Endothelial cell of umbilical vein (primary cell): ENCODE data around the gene DDX31. TPM values are rescaled to one million over a fixed set of nuclear protein-coding genes. Genes with fewer than 3 reads are reported as not detected.

Experiments
- BruUV-seq: library from RNA; stranded (reverse); fragments of 400-500 nt; replicated peaks from 2 replicates; lab custom pipeline; 2021; lab: Mats Ljungman, UMichigan
- CTCF ChIA-PET: fragments of 300-600, 350-600 bp; sonication (Branson Sonifier 250); formaldehyde crosslinking; loops from one replicate; lab custom pipeline; 2021; ENCODE audit warnings: antibody characterized with exemption, inconsistent platforms; lab: Charles Lee
- POLR2A ChIA-PET: fragments of 300-600, 350-600 bp; sonication (Branson Sonifier 250); formaldehyde crosslinking; loops from one replicate; lab custom pipeline; 2021; ENCODE audit warnings: antibody characterized with exemption, inconsistent platforms; lab: Charles Lee
- DNase-seq: peaks from one replicate; pipeline ENCODE4 v3.0.0-alpha.2; 2011; ENCODE audit warnings: low read depth, low spot score
- FAIRE-seq: peaks from 2 replicates; lab custom pipeline; 2011; peaks lifted over from hg19 to GRCh38; lab: Jason Lieb, UNC
- H2AFZ ChIP-seq: 2 replicates; pipeline ENCODE4 v1.6.0; 2012; ENCODE audit warnings: low read depth, low read length, control low read depth, inconsistent platforms
- H3K27ac ChIP-seq: 2 replicates; pipeline ENCODE4 v1.5.1; 2011; ENCODE audit warnings: low read depth, mild to moderate bottlenecking, control low read depth, low read length, moderate library complexity; ENCODE audit not compliant: insufficient read depth
- H3K27me3 ChIP-seq, 2 experiments: 2 replicates each; pipeline versions ENCODE4 v1.6.0 to v1.6.1; 2011; ENCODE audit warnings: low read length in 2 of 2, mixed read lengths in 1 of 2; ENCODE audit not compliant: control insufficient read depth in 2 of 2, insufficient read depth in 2 of 2
- H3K36me3 ChIP-seq, 2 experiments: 2 replicates in 1 of 2; 3 replicates in 1 of 2; pipeline ENCODE4 v1.5.1; 2011; ENCODE audit warnings: low read length in 2 of 2, mild to moderate bottlenecking in 1 of 2, moderate library complexity in 1 of 2; ENCODE audit not compliant: control insufficient read depth in 2 of 2, insufficient read depth in 2 of 2; ENCODE audit errors: extremely low read depth in 1 of 2
- H3K4me1 ChIP-seq: 3 replicates; pipeline ENCODE4 v1.5.1; 2011; ENCODE audit warnings: mild to moderate bottlenecking, low read length; ENCODE audit not compliant: control insufficient read depth, insufficient read depth; ENCODE audit errors: extremely low read depth
- H3K4me2 ChIP-seq: 2 replicates; pipeline ENCODE4 v1.6.1; 2011; ENCODE audit warnings: low read length, control low read depth, mixed read lengths; ENCODE audit not compliant: insufficient read depth
- H3K4me3 ChIP-seq, 3 experiments: fragments of 200-600 bp in 1 of 3; sonication (generic), shearing (Covaris generic) in 1 of 3; replicated peaks in 1 of 3; 2 replicates each; pipeline ENCODE4 v1.5.1; 2011 to 2016; ENCODE audit warnings: control low read depth in 3 of 3, low read length in 3 of 3, mild to moderate bottlenecking in 2 of 3, inconsistent platforms in 1 of 3, low read depth in 1 of 3, moderate library complexity in 1 of 3; ENCODE audit not compliant: insufficient read depth in 1 of 3
- H3K79me2 ChIP-seq: 2 replicates; pipeline ENCODE4 v1.6.0; 2012; ENCODE audit warnings: low read length, inconsistent platforms; ENCODE audit not compliant: control insufficient read depth, insufficient read depth
- H3K9ac ChIP-seq: replicated peaks from 2 replicates; pipeline ENCODE3; 2011; ENCODE audit warnings: low read length, control low read depth; ENCODE audit not compliant: insufficient read depth; ENCODE audit errors: extremely low read depth
- H3K9me1 ChIP-seq: replicated peaks from 3 replicates; pipeline ENCODE4 v1.6.0; 2011; ENCODE audit warnings: mild to moderate bottlenecking, low read length; ENCODE audit not compliant: control insufficient read depth, insufficient read depth; ENCODE audit errors: extremely low read depth
- H3K9me3 ChIP-seq: replicated peaks from 2 replicates; pipeline ENCODE4 v1.5.1; 2012; ENCODE audit warnings: low read length, inconsistent platforms; ENCODE audit not compliant: control insufficient read depth, insufficient read depth
- H4K20me1 ChIP-seq: replicated peaks from 2 replicates; pipeline ENCODE3; 2011; ENCODE audit warnings: mild to moderate bottlenecking, low read length; ENCODE audit not compliant: control insufficient read depth, insufficient read depth; ENCODE audit errors: extremely low read depth
- CTCF ChIP-seq, 2 donors: IDR thresholded peaks; 1 replicate in 1 of 2; 2 replicates in 1 of 2; pipeline ENCODE4 v1.5.1; 2011; ENCODE audit warnings: low read length in 2 of 2, mild to moderate bottlenecking in 2 of 2, moderate library complexity in 2 of 2, control low read depth in 1 of 2, inconsistent platforms in 1 of 2, low read depth in 1 of 2; ENCODE audit not compliant: insufficient read depth in 1 of 2; ENCODE audit errors: extremely low read depth in 1 of 2
- EZH2 ChIP-seq: IDR thresholded peaks from 2 replicates; pipeline ENCODE4 v1.6.1; 2012; ENCODE audit warnings: borderline replicate concordance, low read depth, mild to moderate bottlenecking, moderate library complexity, low read length, inconsistent platforms; ENCODE audit not compliant: severe bottlenecking
- FOS ChIP-seq: IDR thresholded peaks from 2 replicates; pipeline ENCODE4 v1.6.1; 2011; ENCODE audit warnings: mild to moderate bottlenecking, low read length, moderate library complexity, borderline replicate concordance; ENCODE audit not compliant: insufficient read depth
- GATA2 ChIP-seq: IDR thresholded peaks from 2 replicates; pipeline ENCODE4 v1.7.0; 2011; ENCODE audit warnings: low read depth, mild to moderate bottlenecking, moderate library complexity, mixed read lengths, low read length; ENCODE audit not compliant: insufficient read length, insufficient read depth
- JUN ChIP-seq: IDR thresholded peaks from 2 replicates; pipeline ENCODE4 v1.6.1; 2011; ENCODE audit warnings: borderline replicate concordance, low read depth; ENCODE audit not compliant: insufficient read length, insufficient read depth
- MYC ChIP-seq: IDR thresholded peaks from one replicate; pipeline ENCODE4 v1.6.1; 2011; ENCODE audit warnings: mild to moderate bottlenecking, low read depth, low read length
- POLR2A ChIP-seq: IDR thresholded peaks from 2 replicates; pipeline ENCODE4 v1.6.1; 2012; ENCODE audit warnings: low read depth, mild to moderate bottlenecking, control low read depth, low read length
- POLR2AphosphoS5 ChIP-seq: IDR thresholded peaks from 2 replicates; pipeline ENCODE4 v1.6.1; 2012; ENCODE audit warnings: low read depth, mild to moderate bottlenecking, control low read depth, low read length, moderate library complexity; ENCODE audit not compliant: insufficient read depth
- dilution Hi-C: fragments of 300-500 bp; cut with MboI; formaldehyde crosslinking; loops from one replicate; pipeline ENCODE4 v1.15.0; 2019; ENCODE audit warnings: low sequenced_read_pairs; ENCODE audit not compliant: extremely low pct_ligation_motif_present
- intact Hi-C: fragments of 100-400 bp; cut with micrococcal nuclease; formaldehyde crosslinking; loops from one replicate; pipeline ENCODE4 v1.10.0; 2022
- polyA plus RNA-seq, 4 experiments: library from polyadenylated mRNA; depleted of rRNA in 3 of 4; stranded (reverse) in 3 of 4; unstranded in 1 of 4; fragments of >200 nt; gene quantifications; 2 replicates each; pipeline versions ENCODE4 v1.2.1 to v1.2.3, GENCODE V29; 2011 to 2012; ENCODE audit warnings: missing spikeins in 1 of 4
- total RNA-seq: library from RNA; stranded (reverse); gene quantifications from 2 replicates; pipeline ENCODE4 v1.2.3, GENCODE V29; 2021
- TF ChIP-seq, protein P1 (sequence below): IDR thresholded peaks from 2 replicates; pipeline ENCODE4 v1.6.1; 2011; ENCODE audit not compliant: insufficient read depth, insufficient read length

DDX31 gene
- total and polyA plus RNA-seq, 2 donors (not counting 3 experiments of a cell fraction or from before 2014, with no cell fraction given), result 8.0 to 16.3 TPM

DNA sequence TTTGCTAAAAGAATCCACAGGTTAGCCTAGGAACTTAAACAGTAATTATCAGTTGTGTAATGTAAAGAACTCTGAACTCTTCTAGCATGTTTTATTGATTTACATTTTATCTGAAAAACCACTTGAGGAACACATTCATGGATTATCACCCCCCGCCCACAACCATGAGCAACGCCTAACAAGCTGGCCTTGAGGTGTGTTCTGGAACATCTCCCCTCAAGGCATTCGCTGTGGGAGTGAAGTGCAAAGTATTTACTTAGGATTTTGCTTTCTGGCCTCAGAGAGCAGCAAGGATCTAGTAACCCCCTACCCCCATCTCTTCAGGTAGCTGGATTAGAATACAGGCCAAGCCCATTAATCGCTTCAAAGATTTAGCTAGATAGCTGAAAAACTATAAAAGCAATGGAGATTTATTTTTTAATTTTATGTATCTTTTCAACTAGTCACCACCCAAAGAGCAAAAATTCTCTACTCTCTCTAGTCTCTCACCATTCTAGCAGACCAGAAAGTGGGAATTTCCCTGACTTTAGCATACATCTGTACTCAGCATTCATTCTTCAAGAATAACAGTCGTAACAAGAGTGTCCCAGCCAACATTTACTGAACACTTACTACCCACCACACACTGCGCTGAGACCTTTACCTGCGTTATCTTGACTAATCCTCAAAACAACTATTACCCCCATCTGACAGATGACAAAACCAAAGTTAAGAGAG is 37.2 kb downstream of the DDX31 start:
- Histone ChIP-seq H3K79me2 (no peaks in the 10 kb centered on the region), H3K9ac (no peak overlapping the region), H3K4me2 (no peak overlapping the region), H3K27ac (no peak overlapping the region), H3K4me1 (no peaks in the 10 kb centered on the region), H3K27me3 (no peaks in the 10 kb centered on the region), H4K20me1 (peaks cover 3% of the 10 kb centered on the region), H3K9me3 (no peaks in the 10 kb centered on the region), H3K36me3 (peaks cover 14 to 15% of the 10 kb centered on the region in 2 experiments), H3K9me1 (no peaks in the 10 kb centered on the region), H2AFZ (no peak overlapping the region), H3K4me3 (no peak overlapping the region)
- DNase-seq, result no peak
- BruUV-seq, result no TSS peak
- ChIA-PET POLR2A (no interaction called here), CTCF (no interaction called here)
- TF ChIP-seq POLR2AphosphoS5 (no peak), FOS (no peak), GATA2 (no peak), POLR2A (no peak), CTCF (IDR thresholded peaks at IDR 0.05; ENCODE audit: extremely low read depth in 1 of 2, insufficient read depth in 1 of 2, low read depth in 1 of 2, low read length in 2 of 2) (no peak), EZH2 (no peak), JUN (no peak), MYC (no peak)
- TF ChIP-seq, protein P1, sequence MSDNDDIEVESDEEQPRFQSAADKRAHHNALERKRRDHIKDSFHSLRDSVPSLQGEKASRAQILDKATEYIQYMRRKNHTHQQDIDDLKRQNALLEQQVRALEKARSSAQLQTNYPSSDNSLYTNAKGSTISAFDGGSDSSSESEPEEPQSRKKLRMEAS, result no peak
- dilution Hi-C loops, result no loop called here
- no peak for FAIRE-seq
- intact Hi-C loops, result no loop called here
